Measurements from ENCODE around the gene ZNF860.

DNA sequence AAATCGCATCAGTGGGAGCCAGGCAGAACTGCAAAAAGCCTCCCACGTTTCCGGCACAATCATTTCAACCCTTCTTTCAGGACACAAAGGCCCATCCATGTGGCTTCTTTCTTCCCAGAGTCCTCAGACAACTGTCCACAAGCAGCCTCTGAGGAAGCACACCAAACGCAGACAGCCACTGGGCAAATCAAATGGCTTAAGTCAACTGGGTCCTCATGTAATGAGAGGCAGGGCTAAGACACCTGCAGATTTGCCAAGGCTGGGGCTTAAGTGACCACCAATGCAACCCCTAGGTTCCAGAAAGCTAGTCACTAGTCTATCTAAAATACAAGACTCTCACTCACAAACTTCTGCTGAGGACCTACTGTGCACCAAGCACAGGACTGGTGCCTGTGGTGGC is 8.5 kb upstream of the ZNF860 start:
- TF ChIP-seq POLR2AphosphoS5 (IDR thresholded peaks at IDR 0.05; ENCODE audit: low read depth, low read length) (no peak), SIN3A (IDR thresholded peaks at IDR 0.05; ENCODE audit: borderline replicate concordance, insufficient read depth, low read length) (no peak), TAF1 (IDR thresholded peaks at IDR 0.05; ENCODE audit: borderline replicate concordance, insufficient read depth, low read length) (no peak), FOXP2 (optimal IDR thresholded peaks at IDR 0.05; ENCODE audit: borderline replicate concordance, extremely low read depth, extremely low read length, insufficient read depth) (no peak)
- TF ChIP-seq, protein P1, sequence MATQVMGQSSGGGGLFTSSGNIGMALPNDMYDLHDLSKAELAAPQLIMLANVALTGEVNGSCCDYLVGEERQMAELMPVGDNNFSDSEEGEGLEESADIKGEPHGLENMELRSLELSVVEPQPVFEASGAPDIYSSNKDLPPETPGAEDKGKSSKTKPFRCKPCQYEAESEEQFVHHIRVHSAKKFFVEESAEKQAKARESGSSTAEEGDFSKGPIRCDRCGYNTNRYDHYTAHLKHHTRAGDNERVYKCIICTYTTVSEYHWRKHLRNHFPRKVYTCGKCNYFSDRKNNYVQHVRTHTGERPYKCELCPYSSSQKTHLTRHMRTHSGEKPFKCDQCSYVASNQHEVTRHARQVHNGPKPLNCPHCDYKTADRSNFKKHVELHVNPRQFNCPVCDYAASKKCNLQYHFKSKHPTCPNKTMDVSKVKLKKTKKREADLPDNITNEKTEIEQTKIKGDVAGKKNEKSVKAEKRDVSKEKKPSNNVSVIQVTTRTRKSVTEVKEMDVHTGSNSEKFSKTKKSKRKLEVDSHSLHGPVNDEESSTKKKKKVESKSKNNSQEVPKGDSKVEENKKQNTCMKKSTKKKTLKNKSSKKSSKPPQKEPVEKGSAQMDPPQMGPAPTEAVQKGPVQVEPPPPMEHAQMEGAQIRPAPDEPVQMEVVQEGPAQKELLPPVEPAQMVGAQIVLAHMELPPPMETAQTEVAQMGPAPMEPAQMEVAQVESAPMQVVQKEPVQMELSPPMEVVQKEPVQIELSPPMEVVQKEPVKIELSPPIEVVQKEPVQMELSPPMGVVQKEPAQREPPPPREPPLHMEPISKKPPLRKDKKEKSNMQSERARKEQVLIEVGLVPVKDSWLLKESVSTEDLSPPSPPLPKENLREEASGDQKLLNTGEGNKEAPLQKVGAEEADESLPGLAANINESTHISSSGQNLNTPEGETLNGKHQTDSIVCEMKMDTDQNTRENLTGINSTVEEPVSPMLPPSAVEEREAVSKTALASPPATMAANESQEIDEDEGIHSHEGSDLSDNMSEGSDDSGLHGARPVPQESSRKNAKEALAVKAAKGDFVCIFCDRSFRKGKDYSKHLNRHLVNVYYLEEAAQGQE (IDR thresholded peaks at IDR 0.05; ENCODE audit: insufficient read depth in 1 of 2, low read depth in 2 of 2, low read length in 2 of 2), result no peak

Measured in PFSK-1 (cell line).